IMR-90 (cell line): Measurements from ENCODE around the gene GLRA3. TPM values are rescaled to one million over a fixed set of nuclear protein-coding genes. Genes with fewer than 3 reads are reported as not detected.

Experiments
- polyA plus RNA-seq, 3 experiments: library from polyadenylated mRNA; depleted of rRNA; stranded (reverse); fragments of >200 nt; gene quantifications; 2 replicates each; pipeline ENCODE4 v1.2.3, GENCODE V29; 2012; ENCODE audit warnings: low replicate concordance in 1 of 3
- total RNA-seq: library from RNA; depleted of rRNA; stranded (reverse); fragments of >200 nt; gene quantifications from 2 replicates; pipeline ENCODE4 v1.2.3, GENCODE V29; 2012; rRNA removed

GLRA3 gene
- total and polyA plus RNA-seq, 2 of the 4 experiments (the other 2 are of a cell fraction), result not detected

Other genes with a start within 250 kb of the GLRA3 start
- not detected in 2 replicates for gene ADAM29, start 89.1 kb upstream of the GLRA3 start, total RNA-seq
- not detected in 2 replicates for gene ADAM29, start 89.1 kb upstream of the GLRA3 start, polyA plus RNA-seq (2012; rRNA removed)